D721Med (cell line): ENCODE measurements around the gene GNB5.
A peak's percentile ranks its signal among the peaks of the same experiment; 100 is the strongest.
"Not testable (repeated sequence)": the region's sequence is repeated elsewhere in the genome, so short reads cannot be mapped to it uniquely, and the experiment has no call there.

ENCODE experiments used
- DNase-seq: peaks from one replicate; pipeline ENCODE4 v3.0.0; 2011; ENCODE audit warnings: low spot score; ENCODE audit not compliant: insufficient read length
- FAIRE-seq: peaks from 2 replicates; lab custom pipeline; 2011; peaks lifted over from hg19 to GRCh38; lab: Jason Lieb, UNC
- CTCF ChIP-seq: IDR thresholded peaks from 2 replicates; pipeline ENCODE4 v1.5.1; 2012; ENCODE audit warnings: mild to moderate bottlenecking, control low read depth; ENCODE audit not compliant: insufficient read depth; ENCODE audit errors: missing control alignments

The GNB5 gene

GRCh38 chr15:52171807-52172206 is 19.4 kb downstream of the GNB5 start:
- no peak for DNase-seq
- no peak for FAIRE-seq
- no peak for TF ChIP-seq CTCF

GRCh38 chr15:52171386-52171785 is 19.8 kb downstream of the GNB5 start:
- DNase-seq = no peak
- TF ChIP-seq CTCF = no peak
- FAIRE-seq = no peak

GRCh38 chr15:52170199-52170598 is 21.0 kb downstream of the GNB5 start:
- not testable (repeated sequence) for FAIRE-seq, DNase-seq

GRCh38 chr15:52165494-52166131 is 25.6 kb downstream of the GNB5 start:
- not testable (repeated sequence) for FAIRE-seq, DNase-seq

GRCh38 chr15:52164631-52165265 is 26.4 kb downstream of the GNB5 start:
- TF ChIP-seq CTCF = no peak
- no peak for DNase-seq
- no peak for FAIRE-seq

- DNase-seq (no peak), FAIRE-seq (no peak)
- peak; percentile 30 for TF ChIP-seq CTCF
Observed at GRCh38 chr15:52163321-52164190, 27.6 kb downstream of the GNB5 start.

GRCh38 chr15:52162876-52163275 is 28.3 kb downstream of the GNB5 start:
- FAIRE-seq (no peak), DNase-seq (no peak)
- no peak for TF ChIP-seq CTCF

GRCh38 chr15:52162260-52162659 is 28.9 kb downstream of the GNB5 start:
- no peak for TF ChIP-seq CTCF
- DNase-seq (no peak), FAIRE-seq (no peak)
